CD4-positive, alpha-beta memory T cell (primary cell): ENCODE data around the gene PHKG1. TPM values are rescaled to one million over a fixed set of nuclear protein-coding genes. Genes with fewer than 3 reads are reported as not detected.
A peak's percentile ranks its signal among the peaks of the same experiment; 100 is the strongest.
"Not testable (repeated sequence)": the region's sequence is repeated elsewhere in the genome, so short reads cannot be mapped to it uniquely, and the experiment has no call there.

Source experiments
- CTCF ChIA-PET: fragments of 350-600 bp; sonication (Branson Sonifier 250); formaldehyde crosslinking; loops from one replicate; lab custom pipeline; 2021; ENCODE audit warnings: inconsistent platforms; ENCODE audit not compliant: partially characterized antibody; lab: Charles Lee
- POLR2A ChIA-PET: fragments of 350-600 bp; sonication (Branson Sonifier 250); formaldehyde crosslinking; loops from one replicate; lab custom pipeline; 2021; ENCODE audit not compliant: partially characterized antibody; lab: Charles Lee
- DNase-seq, 5 donors: peaks; one replicate each; pipeline versions ENCODE4 v3.0.0 to v3.0.0-alpha.2; 2020 to 2022; ENCODE audit warnings: mixed read lengths in 1 of 5
- H3K27ac ChIP-seq: one replicate; pipeline ENCODE4 v1.7.0; 2013; ENCODE audit warnings: low read depth, low read length
- H3K27me3 ChIP-seq: 2 replicates; pipeline ENCODE4 v1.7.0; 2013; ENCODE audit warnings: mild to moderate bottlenecking, low read length, moderate library complexity; ENCODE audit not compliant: insufficient read depth
- H3K36me3 ChIP-seq: 2 replicates; pipeline ENCODE4 v1.7.0; 2013; ENCODE audit warnings: mild to moderate bottlenecking, low read length, moderate library complexity; ENCODE audit not compliant: insufficient read depth
- H3K4me1 ChIP-seq: 2 replicates; pipeline ENCODE4 v1.7.0; 2013; ENCODE audit warnings: mild to moderate bottlenecking, low read length, moderate library complexity; ENCODE audit not compliant: insufficient read depth
- H3K4me3 ChIP-seq, 2 donors: one replicate each; pipeline ENCODE4 v1.7.0; 2013; ENCODE audit warnings: low read length in 2 of 2, mild to moderate bottlenecking in 1 of 2
- H3K9me3 ChIP-seq, 2 donors: one replicate each; pipeline ENCODE4 v1.7.0; 2013; ENCODE audit warnings: low read length in 2 of 2, control low read depth in 1 of 2; ENCODE audit not compliant: control insufficient read depth in 1 of 2
- H3K27ac Mint-ChIP-seq, 7 donors: one replicate each; pipeline ENCODE4 v1.8.0; 2020 to 2021; ENCODE audit warnings: mixed read lengths in 7 of 7, mild to moderate bottlenecking in 6 of 7, inconsistent platforms in 3 of 7, moderate library complexity in 3 of 7
- H3K27me3 Mint-ChIP-seq, 2 donors: one replicate each; pipeline ENCODE4 v1.8.0; 2020 to 2021; ENCODE audit warnings: mixed read lengths in 2 of 2
- H3K36me3 Mint-ChIP-seq, 2 donors: one replicate each; pipeline ENCODE4 v1.8.0; 2020 to 2021; ENCODE audit warnings: mixed read lengths in 2 of 2, inconsistent platforms in 1 of 2, mild to moderate bottlenecking in 1 of 2
- H3K4me1 Mint-ChIP-seq, 4 donors: one replicate each; pipeline ENCODE4 v1.8.0; 2020 to 2021; ENCODE audit warnings: mixed read lengths in 4 of 4, mild to moderate bottlenecking in 1 of 4
- H3K4me3 Mint-ChIP-seq, 8 donors: one replicate each; pipeline ENCODE4 v1.8.0; 2020 to 2021; ENCODE audit warnings: mixed read lengths in 8 of 8, mild to moderate bottlenecking in 7 of 8, moderate library complexity in 6 of 8, inconsistent platforms in 3 of 8
- H3K9me3 Mint-ChIP-seq, 8 donors: one replicate each; pipeline ENCODE4 v1.8.0; 2020 to 2021; ENCODE audit warnings: mixed read lengths in 8 of 8, mild to moderate bottlenecking in 5 of 8, inconsistent platforms in 3 of 8, moderate library complexity in 1 of 8
- intact Hi-C: fragments of 100-400 bp; cut with micrococcal nuclease; formaldehyde crosslinking; loops from one replicate; pipeline ENCODE4 v1.15.1; 2023
- polyA plus RNA-seq, 2 donors: library from polyadenylated mRNA; unstranded; fragments of 300-500 nt; fragmentation: Illumina TruSeq; gene quantifications; one replicate each; pipeline ENCODE4 v1.2.3, GENCODE V29; 2021
- total RNA-seq, 2 experiments: library from RNA; stranded (reverse); gene quantifications; one replicate each; pipeline ENCODE4 v1.2.3, GENCODE V29; 2021

Gene PHKG1
- total and polyA plus RNA-seq, 4 experiments from 2014 or later = 0.53 to 3.7 (median 2.9) TPM; not detected in 1

GRCh38 chr7:56053379-56053778 is 39.4 kb downstream of the PHKG1 start:
- Histone ChIP-seq H3K4me1 (peaks cover 41% of the 10 kb centered on the region), H3K9me3 (no peaks in the 10 kb centered on the region), H3K27me3 (no peaks in the 10 kb centered on the region), H3K27ac (peak overlapping the region; percentile 1), H3K36me3 (peaks cover 47% of the 10 kb centered on the region), H3K4me3 (no peak overlapping the region)
- CTCF ChIA-PET = interaction anchor here (0.8 to 2.0 kb wide), 5 partner anchors 10 to 52 kb away, joined by 4 to 7 read pairs (median 4); no protein-coding TSS in a partner anchor
- Mint-ChIP-seq H3K9me3 (no peaks in the 10 kb centered on the region), H3K4me1 (peaks cover 15 to 44% (median 28%) of the 10 kb centered on the region in 4 donors), H3K36me3 (peaks cover 16 to 47% of the 10 kb centered on the region in 2 donors), H3K27ac (peak overlapping the region in 6 of 7 donors; percentile 59 to 87 (median 73)), H3K4me3 (peak overlapping the region in 5 of 8 donors; percentile 8 to 76 (median 63)), H3K27me3 (no peaks in the 10 kb centered on the region)
- intact Hi-C loops = loop anchor here (5.0 kb wide), 1 partner anchor 481 kb away; the partner anchor contains the start of gene VOPP1
- POLR2A ChIA-PET = interaction anchor here (0.8 to 5.9 kb wide), 2 partner anchors 11 to 19 kb away, joined by 3 to 87 read pairs; partner anchors contain the start of gene SUMF2
- no peak for DNase-seq

GRCh38 chr7:56051339-56052191 is 41.2 kb downstream of the PHKG1 start, which contains the start of the genes CCT6A and PSPH:
Gene CCT6A, plus strand, starts transcription at chr7:56051765. Its CDS starts 84 bp downstream, at chr7:56051849.
Gene PSPH, minus strand, starts transcription at chr7:56051444. Its CDS starts 30,232 bp downstream, at chr7:56021212.
- intact Hi-C loops = loop anchor here (1.0 to 5.0 kb wide), 6 partner anchors 13 to 686 kb away; partner anchors contain the start of genes CHCHD2, LANCL2, MRPS17 and SUMF2
- H3K27me3 ChIP-seq = no peaks in the 10 kb centered on the region
- H3K27ac ChIP-seq = peak within 1 kb of the TSS; percentile 82
- DNase-seq = peak; percentile 82 to 89 (median 85)
- Mint-ChIP-seq H3K36me3 (peaks cover 7 to 34% of the 10 kb centered on the region in 2 donors), H3K27ac (peak within 1 kb of the TSS; percentile 87 to 98 (median 96)), H3K27me3 (no peaks in the 10 kb centered on the region), H3K4me3 (peak within 1 kb of the TSS; percentile 90 to 99 (median 96)), H3K9me3 (no peaks in the 10 kb centered on the region), H3K4me1 (peaks cover 18 to 44% (median 28%) of the 10 kb centered on the region in 4 donors)
- peaks cover 32% of the 10 kb centered on the region for H3K36me3 ChIP-seq
- peaks cover 41% of the 10 kb centered on the region for H3K4me1 ChIP-seq
- POLR2A ChIA-PET = interaction anchor here (0.8 to 5.9 kb wide), 9 partner anchors 9 to 686 kb away, joined by 4 to 87 read pairs (median 6); partner anchors contain the start of genes CHCHD2, LANCL2 and SUMF2
- no peaks in the 10 kb centered on the region for H3K9me3 ChIP-seq
- H3K4me3 ChIP-seq = peak within 1 kb of the TSS; percentile 10 to 95
- CTCF ChIA-PET = interaction anchor here (1.1 to 2.5 kb wide), 6 partner anchors 10 to 52 kb away, joined by 3 to 8 read pairs (median 6); partner anchors contain the start of gene SUMF2

GRCh38 chr7:56051053-56051338 is 41.8 kb downstream of the PHKG1 start:
- H3K36me3 Mint-ChIP-seq = peaks cover 7 to 30% of the 10 kb centered on the region in 2 donors
- intact Hi-C loops = loop anchor here (1.0 to 5.0 kb wide), 6 partner anchors 13 to 686 kb away; partner anchors contain the start of genes CHCHD2, LANCL2, MRPS17 and SUMF2
- Histone ChIP-seq H3K9me3 (no peaks in the 10 kb centered on the region), H3K27me3 (no peaks in the 10 kb centered on the region), H3K36me3 (peaks cover 27% of the 10 kb centered on the region), H3K4me3 (peak overlapping the region; percentile 10 to 95), H3K27ac (peak overlapping the region; percentile 82), H3K4me1 (peaks cover 41% of the 10 kb centered on the region)
- H3K27ac Mint-ChIP-seq = peak overlapping the region; percentile 87 to 98 (median 96)
- no peak for DNase-seq
- H3K27me3 Mint-ChIP-seq = no peaks in the 10 kb centered on the region
- H3K4me1 Mint-ChIP-seq = peaks cover 16 to 44% (median 27%) of the 10 kb centered on the region in 4 donors
- peak overlapping the region; percentile 90 to 99 (median 96) for H3K4me3 Mint-ChIP-seq
- POLR2A ChIA-PET = interaction anchor here (1.0 to 5.9 kb wide), 8 partner anchors 10 to 685 kb away, joined by 4 to 87 read pairs (median 8); partner anchors contain the start of genes CHCHD2, LANCL2 and SUMF2
- CTCF ChIA-PET = interaction anchor here (1.1 to 2.5 kb wide), 6 partner anchors 10 to 51 kb away, joined by 3 to 8 read pairs (median 6); partner anchors contain the start of gene SUMF2
- no peaks in the 10 kb centered on the region for H3K9me3 Mint-ChIP-seq

- H3K27me3 ChIP-seq, H3K27ac ChIP-seq, H3K9me3 Mint-ChIP-seq, CTCF ChIA-PET, H3K36me3 ChIP-seq, POLR2A ChIA-PET, intact Hi-C loops, H3K4me3 ChIP-seq, H3K4me3 Mint-ChIP-seq, H3K27me3 Mint-ChIP-seq, H3K9me3 ChIP-seq, DNase-seq: not testable (repeated sequence)
- Mint-ChIP-seq H3K36me3 (peaks cover under 1 to 13% of the 10 kb centered on the region in 2 donors), H3K4me1 (peaks cover 13 to 34% (median 23%) of the 10 kb centered on the region in 4 donors), H3K27ac (peak overlapping the region in 2 of 7 donors; percentile 23 to 48)
- H3K4me1 ChIP-seq = peaks cover 31% of the 10 kb centered on the region
These were observed 44.0 kb downstream of the PHKG1 start for GRCh38 chr7:56048763-56049162.

GRCh38 chr7:56048245-56048644 is 44.5 kb downstream of the PHKG1 start:
- Histone ChIP-seq H3K4me1 (peaks cover 26% of the 10 kb centered on the region), H3K27ac (no peak overlapping the region), H3K4me3 (no peak overlapping the region), H3K36me3 (peaks cover 4% of the 10 kb centered on the region), H3K27me3 (no peaks in the 10 kb centered on the region), H3K9me3 (no peaks in the 10 kb centered on the region)
- Mint-ChIP-seq H3K9me3 (no peaks in the 10 kb centered on the region), H3K4me1 (peaks cover 12 to 29% (median 21%) of the 10 kb centered on the region in 4 donors), H3K27me3 (no peaks in the 10 kb centered on the region), H3K4me3 (no peak overlapping the region), H3K36me3 (peaks cover 0 to 9% of the 10 kb centered on the region in 2 donors), H3K27ac (no peak overlapping the region)
- no peak for DNase-seq
- intact Hi-C loops = no loop called here
- ChIA-PET CTCF (no interaction called here), POLR2A (no interaction called here)

- H3K9me3 ChIP-seq, POLR2A ChIA-PET, H3K36me3 ChIP-seq, CTCF ChIA-PET, H3K4me3 ChIP-seq, DNase-seq, H3K36me3 Mint-ChIP-seq, H3K27me3 ChIP-seq, H3K27ac ChIP-seq, H3K4me3 Mint-ChIP-seq, H3K9me3 Mint-ChIP-seq, intact Hi-C loops, H3K27me3 Mint-ChIP-seq: not testable (repeated sequence)
- H3K4me1 ChIP-seq = peaks cover 19% of the 10 kb centered on the region
- Mint-ChIP-seq H3K27ac (peak overlapping the region in 2 of 7 donors; percentile 30 to 36), H3K4me1 (peaks cover 10 to 25% (median 18%) of the 10 kb centered on the region in 4 donors)
These were observed 45.2 kb downstream of the PHKG1 start for GRCh38 chr7:56047446-56048116.
